KBM-7 (cell line): Measurements from ENCODE around the gene PAK5.

Source experiments
- DNase-seq: peaks from one replicate; pipeline ENCODE4 v3.0.0-alpha.2; 2015
- in situ Hi-C: fragments of 300-500 bp; cut with MboI; formaldehyde crosslinking; loops from 2 replicates; pipeline ENCODE4 v1.14.3; 2020; ENCODE audit warnings: low sequenced_read_pairs, low pct_unique_long_range_greater_than_20kb, mixed read lengths

PAK5 gene

DNA sequence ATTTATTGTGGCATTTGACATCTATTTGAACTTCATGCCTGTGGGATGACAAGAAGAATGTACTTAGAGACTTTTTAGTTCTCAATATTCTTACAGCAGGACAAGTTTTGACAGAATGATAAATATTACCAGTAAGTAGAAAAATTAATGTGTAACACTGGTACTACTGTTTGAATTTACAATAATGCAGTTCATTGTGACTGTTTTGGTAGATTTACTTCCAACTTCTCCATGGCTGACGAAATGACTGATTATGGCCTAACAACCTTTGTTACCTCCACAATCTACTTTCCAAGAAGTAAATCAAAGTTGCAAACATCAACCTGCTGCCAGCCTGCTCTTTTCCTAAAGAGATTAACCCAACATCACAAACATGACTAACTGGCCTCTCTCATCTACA is 38.5 kb downstream of the PAK5 start:
- no peak for DNase-seq
- in situ Hi-C loops = no loop called here

DNA sequence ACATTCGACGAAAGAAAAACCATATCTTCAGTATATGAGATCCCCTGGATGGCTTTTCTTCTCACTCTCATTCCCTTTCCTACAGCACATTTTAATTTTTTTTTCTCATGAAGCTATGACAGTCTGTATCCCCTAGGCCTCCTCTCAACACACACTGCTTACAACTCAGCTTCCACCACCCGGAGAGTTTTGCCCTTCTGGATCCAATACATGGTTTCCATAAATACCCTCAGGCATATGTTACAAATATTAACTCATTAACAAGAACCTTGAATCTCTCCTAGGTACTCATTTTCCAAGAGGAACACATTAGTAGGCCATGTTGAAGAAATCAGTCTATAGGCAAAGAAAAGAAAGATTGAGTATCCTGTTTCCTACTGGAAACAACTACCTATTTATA is 44.0 kb downstream of the PAK5 start:
- DNase-seq = no peak
- in situ Hi-C loops = no loop called here

DNA sequence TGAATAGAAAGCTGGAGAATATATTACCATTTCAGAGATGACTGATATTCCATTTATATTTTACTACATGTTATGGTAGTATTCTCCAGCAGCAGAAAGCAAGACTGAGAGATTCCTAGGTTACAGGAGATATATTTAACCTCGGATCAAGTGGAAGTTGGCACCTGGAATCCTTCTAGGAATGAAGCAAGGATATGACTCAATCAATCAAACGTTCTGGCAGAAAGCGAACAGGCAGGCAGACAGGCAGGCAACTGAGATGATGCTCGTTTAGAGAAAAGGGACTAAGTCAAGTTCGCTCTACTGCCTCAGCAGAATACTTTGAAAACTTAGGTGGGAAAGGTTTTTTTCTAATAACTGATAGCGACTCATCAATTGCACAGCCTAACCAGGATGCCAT is 46.2 kb downstream of the PAK5 start:
- DNase-seq = no peak
- in situ Hi-C loops = no loop called here

DNA sequence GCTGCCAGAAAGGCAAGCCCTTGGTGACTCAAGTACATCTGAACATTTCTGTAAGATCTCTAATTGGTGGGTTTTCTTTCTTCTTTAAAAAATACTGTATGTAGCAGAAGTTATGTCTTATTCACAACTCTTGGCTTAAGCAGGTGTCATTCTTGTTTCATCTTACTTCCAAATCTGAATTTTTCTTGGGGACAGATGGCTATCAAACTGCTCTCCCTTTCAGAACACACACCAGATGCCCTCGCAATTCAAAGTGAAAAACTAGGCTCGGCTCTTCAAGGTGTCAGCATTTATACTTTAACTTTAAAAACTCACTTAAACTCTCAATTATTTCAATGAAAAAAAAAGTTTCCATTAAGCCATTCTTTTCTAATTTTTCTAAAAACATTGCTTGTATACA is 49.7 kb downstream of the PAK5 start:
- in situ Hi-C loops = no loop called here
- no peak for DNase-seq

DNA sequence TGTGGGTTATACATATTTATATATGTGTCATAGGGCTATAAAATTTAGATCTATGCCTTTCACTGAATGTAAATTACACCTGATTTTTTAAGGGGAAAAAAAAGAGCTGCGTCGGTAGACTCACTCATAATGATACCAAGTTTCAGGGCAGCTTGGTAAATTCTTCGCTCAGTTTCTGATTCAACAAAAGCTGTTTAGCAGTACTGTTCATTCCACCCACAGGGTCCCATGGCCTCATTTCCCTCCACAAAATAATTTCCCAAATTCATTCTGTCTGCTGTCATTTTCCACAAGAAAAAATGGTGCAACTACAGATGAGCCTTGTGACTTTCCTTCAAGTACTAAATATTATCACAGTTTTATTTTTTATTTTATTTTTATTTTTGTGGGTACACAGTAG is 63.7 kb downstream of the PAK5 start:
- in situ Hi-C loops = no loop called here
- no peak for DNase-seq

DNA sequence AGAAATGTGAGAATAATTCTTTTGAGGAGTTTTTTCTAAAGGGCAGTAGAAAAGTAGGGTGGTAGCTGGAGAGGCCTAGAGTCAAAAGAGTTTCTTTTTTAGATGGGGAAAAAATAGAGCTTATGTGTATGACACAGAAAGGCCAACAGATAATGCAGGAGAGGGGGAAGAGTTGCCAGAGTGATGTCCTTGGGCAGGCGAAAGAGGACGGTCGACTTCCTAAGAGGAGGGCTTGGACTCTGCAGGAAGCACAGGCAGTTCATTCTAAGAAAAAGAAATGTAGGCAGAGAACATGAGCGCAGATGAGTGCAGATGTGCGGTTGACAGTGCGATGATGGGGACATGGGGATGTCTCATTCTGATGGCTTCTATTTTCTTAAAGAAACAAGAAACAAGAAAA is 68.9 kb downstream of the PAK5 start:
- in situ Hi-C loops = no loop called here

DNA sequence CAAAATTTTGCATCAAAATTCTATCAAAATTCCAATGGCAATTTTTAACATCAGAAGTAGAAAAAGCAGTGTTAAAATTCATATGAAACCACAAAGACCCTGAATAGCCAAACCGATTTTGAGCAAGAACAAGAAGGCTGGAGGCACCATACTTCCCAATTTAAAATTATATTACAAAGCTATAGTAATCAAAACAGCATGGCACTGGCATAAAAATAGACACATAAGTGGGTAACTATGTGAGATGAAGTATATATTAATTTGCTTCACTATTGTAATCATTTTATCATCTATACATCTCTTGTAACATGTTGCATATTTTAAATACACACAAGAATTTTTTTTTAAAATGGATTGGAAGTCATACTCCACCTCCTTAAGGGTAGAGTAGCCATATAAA is 77.4 kb downstream of the PAK5 start:
- in situ Hi-C loops = no loop called here
- no peak for DNase-seq

More for the DNA sequence above, 68.9 kb downstream of the PAK5 start:
- DNase-seq = no peak

DNA sequence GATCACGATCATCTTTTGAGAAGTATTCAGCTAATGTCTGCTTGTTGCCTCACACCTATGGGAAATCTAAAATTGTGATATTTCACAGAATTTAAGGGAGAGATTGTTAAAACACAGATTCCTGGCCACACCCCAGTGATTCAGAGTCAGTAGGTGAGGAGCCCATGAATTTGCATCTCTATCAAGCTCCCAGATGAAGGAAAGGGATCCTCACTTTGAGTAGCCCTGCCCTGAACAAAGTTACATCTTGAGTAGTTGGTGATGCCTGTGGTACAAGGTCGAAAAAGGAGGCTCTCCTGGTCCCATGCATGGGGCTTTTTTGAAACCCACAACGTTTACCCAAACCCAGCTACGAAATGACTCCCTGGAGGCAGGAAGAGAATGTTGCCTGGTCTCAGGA is 79.5 kb downstream of the PAK5 start:
- DNase-seq = no peak
- in situ Hi-C loops = no loop called here

DNA sequence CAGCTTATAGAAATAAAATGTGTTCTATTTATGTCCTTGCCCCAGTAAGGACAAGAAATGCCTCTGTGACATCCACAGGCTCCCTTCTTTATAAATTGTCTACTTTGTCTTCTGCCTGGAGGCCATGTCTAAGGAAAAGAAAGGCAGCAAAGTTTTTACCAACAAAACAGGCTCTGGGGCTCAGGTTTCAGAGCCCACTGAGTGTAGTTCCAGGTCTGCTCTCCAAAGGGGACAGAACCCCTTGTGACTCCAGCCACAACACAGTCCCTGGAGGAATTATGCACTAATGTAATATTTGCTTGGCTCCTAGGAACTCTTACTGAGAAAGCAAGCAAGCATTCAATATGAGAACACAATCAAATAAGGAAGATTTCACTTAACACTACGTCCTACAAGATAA is 80.1 kb downstream of the PAK5 start:
- in situ Hi-C loops = no loop called here
- DNase-seq = no peak

DNA sequence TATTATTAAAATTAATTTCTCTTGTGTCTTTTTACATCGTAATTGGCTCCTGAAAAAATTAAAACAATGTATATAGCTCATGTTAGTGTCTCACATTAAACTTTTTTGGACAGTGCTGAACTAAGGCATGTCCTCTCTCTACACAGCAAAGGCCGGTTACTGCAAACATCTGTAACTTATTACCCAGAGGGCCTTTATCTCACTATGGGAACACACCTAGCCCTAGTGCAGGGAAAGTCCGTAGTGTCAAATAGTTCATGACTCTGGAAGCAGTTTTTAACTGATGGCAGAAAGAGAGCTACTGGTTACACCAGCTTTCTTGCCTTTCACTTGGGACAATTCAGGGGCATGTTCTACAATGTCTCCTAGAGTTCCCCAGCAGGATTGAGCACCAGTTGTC is 82.2 kb downstream of the PAK5 start:
- in situ Hi-C loops = no loop called here
- no peak for DNase-seq

DNA sequence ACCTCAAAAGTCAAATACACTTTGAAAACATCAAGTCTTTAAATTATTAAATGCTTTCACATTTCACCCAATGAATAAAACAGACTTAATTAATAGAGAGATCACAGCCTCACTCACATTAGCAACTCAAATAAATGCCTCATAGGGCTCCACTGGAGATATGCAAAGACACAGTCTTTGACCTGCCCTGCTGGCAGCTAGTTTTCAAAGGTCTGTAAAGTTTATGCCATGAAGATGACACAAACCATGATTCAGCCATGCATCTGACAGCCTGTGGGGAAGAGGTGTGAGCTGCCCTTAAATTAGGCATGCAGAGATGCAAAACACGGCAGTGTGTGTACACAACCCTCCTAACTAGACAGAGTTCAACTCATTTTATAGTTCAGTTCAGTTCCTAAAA is 83.6 kb downstream of the PAK5 start:
- in situ Hi-C loops = no loop called here
- no peak for DNase-seq

DNA sequence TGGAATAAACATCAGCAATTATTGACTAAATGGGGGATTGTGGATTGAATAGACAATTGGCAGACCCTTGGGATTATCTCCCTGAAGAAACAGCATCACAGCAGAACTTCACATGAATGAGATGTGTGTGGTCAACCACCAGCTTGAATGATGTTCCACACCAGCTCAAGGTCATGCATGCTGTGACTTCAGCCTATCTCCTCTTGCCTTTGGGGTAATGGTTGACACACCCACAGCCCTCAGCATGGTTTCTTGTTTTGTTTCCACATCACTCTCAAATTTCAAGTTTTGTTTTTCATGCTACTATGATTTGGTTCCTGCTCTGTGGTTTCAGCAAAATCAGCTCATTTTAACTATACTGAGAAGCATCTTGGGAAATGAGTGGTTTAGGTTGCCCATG is 94.3 kb downstream of the PAK5 start:
- DNase-seq = no peak
- in situ Hi-C loops = no loop called here

DNA sequence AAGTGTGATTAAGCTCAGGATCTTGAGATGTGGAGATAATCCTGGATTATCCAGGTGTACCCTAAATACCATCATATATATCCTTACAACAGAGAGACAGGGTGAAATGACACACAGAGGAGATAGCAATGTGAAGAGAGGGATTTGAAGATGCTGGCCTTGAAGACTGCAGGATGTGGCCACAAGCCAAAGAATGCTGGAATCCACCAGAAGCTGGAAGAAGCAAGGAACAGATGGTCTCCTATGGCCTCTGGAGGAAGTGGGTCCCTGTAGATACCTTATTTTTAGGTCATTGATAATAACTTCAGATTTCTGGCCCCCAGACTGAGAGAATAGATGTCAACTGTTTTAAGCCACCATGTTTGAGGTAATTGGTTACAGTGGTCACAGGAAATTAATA is 95.0 kb downstream of the PAK5 start:
- in situ Hi-C loops = no loop called here
- DNase-seq = no peak

DNA sequence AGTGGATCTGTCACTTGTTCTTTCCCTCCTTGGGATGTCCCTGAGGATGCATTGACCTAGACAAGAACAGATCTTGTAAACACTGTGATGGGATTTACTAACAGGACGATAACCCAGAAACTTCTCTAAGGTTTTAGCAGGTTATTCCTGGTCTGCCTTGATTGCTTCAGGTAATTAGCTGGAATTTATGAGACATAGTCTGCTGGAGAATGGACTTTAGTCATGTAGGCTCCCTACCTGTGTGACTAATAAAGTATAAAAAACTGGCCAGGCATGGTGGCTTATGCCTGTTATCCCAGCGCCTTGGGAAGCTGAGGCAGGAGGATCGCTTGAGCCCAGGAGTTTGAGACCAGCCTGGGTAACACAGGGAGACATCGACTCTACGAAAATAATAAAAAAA is 96.1 kb downstream of the PAK5 start:
- DNase-seq = no peak
- in situ Hi-C loops = no loop called here

DNA sequence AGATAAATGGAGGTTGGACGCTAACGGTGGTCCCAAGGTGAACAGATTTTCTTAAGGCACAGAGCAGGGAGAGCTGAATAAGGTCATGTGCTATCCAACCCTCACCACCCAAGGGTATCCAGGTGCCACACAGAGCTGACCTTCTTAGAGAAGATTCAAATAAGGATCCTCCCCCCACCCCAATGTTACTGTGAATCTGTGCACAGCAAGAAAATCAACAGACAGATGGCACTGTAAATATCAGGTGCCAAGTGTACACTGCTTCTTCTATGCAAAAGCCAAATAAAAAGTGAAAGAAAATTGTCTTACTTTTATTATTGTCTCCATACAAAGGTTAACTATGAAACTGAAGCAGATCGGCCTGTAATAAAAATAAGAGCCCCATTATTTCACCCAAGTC is 96.9 kb downstream of the PAK5 start:
- in situ Hi-C loops = no loop called here
- no peak for DNase-seq

DNA sequence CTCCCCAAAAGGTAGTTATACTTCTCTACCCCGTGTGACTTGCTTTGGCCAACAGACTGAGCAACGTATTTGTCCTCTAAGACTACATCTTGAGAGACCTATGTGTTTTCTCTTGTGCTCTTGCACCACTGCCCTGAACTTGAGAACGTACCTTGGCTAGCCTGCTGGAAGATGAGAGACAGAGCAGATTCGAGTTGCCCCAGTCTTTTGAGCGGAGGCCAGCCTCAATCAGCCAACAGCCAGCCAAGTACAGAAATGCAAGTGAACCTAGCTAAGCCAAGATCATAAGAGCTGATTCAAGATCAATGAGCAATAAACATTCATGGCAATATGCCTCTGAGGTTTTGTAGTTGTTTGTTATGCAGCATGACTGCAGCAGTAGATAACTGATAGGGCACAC is 98.4 kb downstream of the PAK5 start:
- in situ Hi-C loops = no loop called here
- no peak for DNase-seq

DNA sequence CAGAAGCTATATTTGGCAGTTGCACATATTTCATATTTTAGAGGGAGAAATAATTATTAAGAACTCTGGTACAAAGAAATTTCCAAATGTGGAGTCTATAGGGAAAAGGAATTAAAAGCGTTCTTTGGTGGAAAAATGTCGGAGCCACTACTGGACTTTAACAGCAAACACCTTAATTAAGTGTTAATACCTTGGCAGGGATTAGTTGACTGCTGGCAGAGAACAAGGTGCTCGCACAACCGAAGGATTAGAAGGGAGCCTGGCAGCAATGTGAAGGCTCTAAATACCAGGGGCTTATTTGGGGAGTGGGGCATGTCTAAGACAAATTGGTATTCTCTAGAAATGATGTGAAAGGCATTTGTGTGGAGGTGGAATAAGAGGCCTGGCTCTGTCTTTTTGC is 98.9 kb downstream of the PAK5 start:
- in situ Hi-C loops = no loop called here
- no peak for DNase-seq

DNA sequence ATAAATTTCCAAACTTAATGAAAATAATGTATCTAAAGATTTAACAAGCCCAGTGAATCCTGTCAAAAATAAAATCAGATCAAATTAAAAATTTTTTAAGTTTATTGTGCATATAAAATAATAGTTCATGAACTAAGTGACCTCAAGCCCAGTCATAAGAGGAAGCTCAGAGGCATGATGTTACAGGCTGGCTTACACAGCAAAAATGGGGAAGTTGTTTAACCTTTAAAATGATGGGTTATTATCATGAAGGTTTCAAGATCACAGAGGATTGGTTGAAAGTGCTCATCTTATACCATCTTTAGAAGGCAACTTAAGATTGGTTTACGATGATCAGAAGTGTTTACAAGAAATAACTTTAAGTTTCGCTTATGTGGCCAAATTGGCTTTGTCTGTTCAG is 102.5 kb downstream of the PAK5 start:
- DNase-seq = peak; percentile 2
- in situ Hi-C loops = no loop called here

DNA sequence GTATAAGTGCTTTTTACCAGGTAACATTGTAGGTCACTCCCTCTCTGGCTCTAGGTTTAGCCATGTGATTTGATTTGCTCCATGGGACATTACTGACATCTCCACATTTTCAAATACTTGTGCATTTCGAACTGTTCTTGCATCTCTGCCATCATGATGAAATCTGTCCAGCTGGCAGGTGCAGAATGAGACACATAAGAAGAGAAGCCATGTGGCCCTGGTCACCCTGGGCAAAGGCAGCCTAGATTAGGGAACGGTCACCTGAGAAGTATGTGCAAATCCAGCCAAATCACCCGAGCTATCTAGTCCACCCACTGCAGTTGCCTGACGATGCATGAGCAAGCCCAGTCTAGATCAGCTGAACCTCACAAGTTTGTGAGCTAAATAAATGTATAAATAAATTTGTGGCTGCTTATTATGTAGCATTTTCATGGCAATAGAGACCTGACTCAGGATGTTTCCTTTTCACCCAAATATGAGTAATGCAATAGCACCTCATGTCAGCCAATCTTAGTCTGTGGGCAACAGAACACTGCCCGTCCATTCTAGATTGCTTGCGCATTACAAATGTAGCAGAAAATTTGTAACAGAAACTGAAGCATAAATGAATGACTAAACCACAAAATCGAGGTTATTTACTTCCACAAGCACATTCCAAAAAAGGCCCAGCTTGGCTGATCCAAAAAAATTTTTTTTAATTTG is 115.2 kb downstream of the PAK5 start:
- DNase-seq = no peak

DNA sequence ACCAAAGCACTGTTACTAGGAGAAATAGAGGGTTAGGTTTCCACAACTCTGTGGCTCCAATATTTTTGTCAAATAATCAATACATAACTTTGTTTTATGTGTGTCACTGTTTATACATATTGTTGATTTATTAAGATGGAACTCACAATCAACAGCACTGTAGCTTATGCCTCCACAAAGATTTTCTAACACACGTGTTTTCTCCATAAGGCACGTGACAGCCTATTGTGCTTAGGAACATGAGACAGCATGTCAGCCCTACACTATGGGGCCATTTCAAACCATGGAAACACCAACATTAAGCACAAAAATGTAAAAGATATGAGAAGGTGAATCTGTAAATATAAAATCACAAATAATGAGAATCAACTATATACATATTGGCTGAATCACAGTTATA is 127.0 kb downstream of the PAK5 start:
- no peak for DNase-seq
- in situ Hi-C loops = no loop called here

More for the DNA sequence above, 115.2 kb downstream of the PAK5 start:
- in situ Hi-C loops = no loop called here

DNA sequence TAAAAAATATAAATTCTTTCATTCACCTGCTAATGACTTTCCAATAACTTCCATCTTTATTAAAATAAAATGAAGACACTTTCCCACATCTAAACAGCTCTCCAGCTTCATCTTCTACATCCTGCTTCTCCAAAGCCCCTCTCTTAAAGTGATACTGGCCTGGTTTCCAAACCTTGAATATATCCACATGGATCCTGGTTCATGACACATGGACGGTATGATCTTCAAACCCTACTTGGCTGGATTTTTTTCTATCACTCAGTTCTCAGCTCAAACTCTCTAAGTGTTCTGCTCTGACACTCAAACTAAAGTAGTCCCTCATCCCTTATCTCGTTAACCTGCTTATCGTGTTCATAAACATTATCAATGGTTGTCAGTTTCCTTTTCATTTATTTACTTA is 128.2 kb downstream of the PAK5 start:
- in situ Hi-C loops = no loop called here
- no peak for DNase-seq
